H1 (cell line): Measurements from ENCODE around the gene CDPF1. TPM values are rescaled to one million over a fixed set of nuclear protein-coding genes. Genes with fewer than 3 reads are reported as not detected.

Experiments
- CTCF ChIA-PET: fragments of 300-600 bp; sonication (Branson Sonifier 250); formaldehyde crosslinking; loops from one replicate; lab custom pipeline; 2021; ENCODE audit not compliant: partially characterized antibody; lab: Charles Lee
- POLR2A ChIA-PET: fragments of 300-600 bp; sonication (Branson Sonifier 250); formaldehyde crosslinking; loops from one replicate; lab custom pipeline; 2021; ENCODE audit warnings: inconsistent platforms; ENCODE audit not compliant: partially characterized antibody; lab: Charles Lee
- DNase-seq, 2 experiments: peaks; one replicate each; pipeline versions ENCODE4 v3.0.0 to v3.0.0-alpha.2; 2010 to 2022; ENCODE audit warnings: low spot score in 2 of 2, low read depth in 1 of 2, mixed read lengths in 1 of 2
- FAIRE-seq: peaks from 2 replicates; lab custom pipeline; 2011; peaks lifted over from hg19 to GRCh38; lab: Jason Lieb, UNC
- H2AFZ ChIP-seq: 2 replicates; pipeline ENCODE4 v1.8.1; 2012; ENCODE audit warnings: low read length, inconsistent platforms
- H2AK5ac ChIP-seq: 2 replicates; pipeline ENCODE4 v1.6.1; 2013; ENCODE audit warnings: low read depth, low read length
- H2BK120ac ChIP-seq: replicated peaks from 2 replicates; pipeline ENCODE3; 2013; ENCODE audit warnings: low read depth, low read length, inconsistent platforms
- H2BK12ac ChIP-seq: 2 replicates; pipeline ENCODE4 v1.6.1; 2013; ENCODE audit warnings: low read depth, low read length
- H2BK15ac ChIP-seq: 2 replicates; pipeline ENCODE4 v1.6.1; 2013; ENCODE audit warnings: low read length
- H2BK20ac ChIP-seq: 2 replicates; pipeline ENCODE4 v1.6.1; 2013; ENCODE audit warnings: low read length
- H2BK5ac ChIP-seq: 2 replicates; pipeline ENCODE4 v1.6.1; 2013; ENCODE audit warnings: low read depth, low read length
- H3K14ac ChIP-seq: 2 replicates; pipeline ENCODE4 v1.6.1; 2013; ENCODE audit warnings: inconsistent platforms; ENCODE audit not compliant: insufficient read length
- H3K18ac ChIP-seq: 2 replicates; pipeline ENCODE4 v1.6.1; 2013; ENCODE audit warnings: low read length; ENCODE audit errors: extremely low read depth
- H3K23ac ChIP-seq: 2 replicates; pipeline ENCODE4 v1.6.1; 2013; ENCODE audit warnings: inconsistent platforms; ENCODE audit not compliant: insufficient read length
- H3K23me2 ChIP-seq: 2 replicates; pipeline ENCODE4 v1.6.1; 2013; ENCODE audit warnings: low read depth, low read length
- H3K27ac ChIP-seq: 2 replicates; pipeline ENCODE4 v1.6.1; 2011; ENCODE audit warnings: low read depth, low read length, inconsistent platforms
- H3K27me3 ChIP-seq, 4 experiments: replicated peaks in 1 of 4; 1 replicate in 1 of 4; 2 replicates in 3 of 4; pipeline versions ENCODE4 v1.6.1 to v1.8.1; 2011 to 2013; ENCODE audit warnings: low read length in 3 of 4, mild to moderate bottlenecking in 3 of 4, inconsistent platforms in 2 of 4, mixed read lengths in 2 of 4, moderate library complexity in 1 of 4; ENCODE audit not compliant: control insufficient read depth in 3 of 4, insufficient read depth in 3 of 4; ENCODE audit errors: extremely low read depth in 1 of 4
- H3K36me3 ChIP-seq, 4 experiments: 2 replicates each; pipeline versions ENCODE4 v1.6.1 to v1.8.1; 2011 to 2013; ENCODE audit warnings: mild to moderate bottlenecking in 4 of 4, low read length in 3 of 4, moderate library complexity in 2 of 4, control low read depth in 1 of 4, inconsistent platforms in 1 of 4; ENCODE audit not compliant: insufficient read depth in 4 of 4, control insufficient read depth in 2 of 4
- H3K4ac ChIP-seq: replicated peaks from 2 replicates; pipeline ENCODE3; 2013; ENCODE audit warnings: low read length, low read depth, mixed read lengths, inconsistent platforms; ENCODE audit not compliant: insufficient read length
- H3K4me1 ChIP-seq, 4 experiments: replicated peaks in 1 of 4; 1 replicate in 1 of 4; 2 replicates in 3 of 4; pipeline versions ENCODE4 v1.6.1 to v1.8.1; 2011 to 2013; ENCODE audit warnings: low read length in 3 of 4, inconsistent platforms in 2 of 4, mixed read lengths in 1 of 4; ENCODE audit not compliant: insufficient read depth in 4 of 4, control insufficient read depth in 3 of 4
- H3K4me2 ChIP-seq, 2 experiments: 2 replicates each; pipeline versions ENCODE4 v1.6.1 to v1.8.1; 2011 to 2013; ENCODE audit warnings: low read depth in 2 of 2, low read length in 2 of 2, control low read depth in 1 of 2, inconsistent platforms in 1 of 2, mild to moderate bottlenecking in 1 of 2; ENCODE audit not compliant: insufficient read depth in 1 of 2
- H3K4me3 ChIP-seq, 4 experiments: fragments of 200-600, 300-600 bp in 1 of 4; sonication (generic), shearing (Covaris generic), sonication (Bioruptor Twin) in 1 of 4; 2 replicates each; pipeline versions ENCODE4 v1.5.1 to v1.8.1; 2011 to 2016; ENCODE audit warnings: low read length in 4 of 4, low read depth in 3 of 4, control low read depth in 2 of 4, inconsistent platforms in 2 of 4, mild to moderate bottlenecking in 2 of 4, mixed read lengths in 1 of 4, moderate library complexity in 1 of 4; ENCODE audit not compliant: insufficient read depth in 2 of 4; ENCODE audit errors: extremely low read depth in 1 of 4
- H3K56ac ChIP-seq: replicated peaks from 2 replicates; pipeline ENCODE3; 2013; ENCODE audit warnings: low read depth, mild to moderate bottlenecking, mixed read lengths, low read length, inconsistent platforms; ENCODE audit not compliant: insufficient read length
- H3K79me1 ChIP-seq: 2 replicates; pipeline ENCODE4 v1.6.1; 2013; ENCODE audit warnings: low read depth, low read length, control low read depth
- H3K79me2 ChIP-seq, 2 experiments: 2 replicates each; pipeline versions ENCODE4 v1.6.1 to v1.8.1; 2012 to 2013; ENCODE audit warnings: low read length in 2 of 2, mild to moderate bottlenecking in 2 of 2, inconsistent platforms in 1 of 2; ENCODE audit not compliant: insufficient read depth in 2 of 2, control insufficient read depth in 1 of 2
- H3K9ac ChIP-seq, 4 experiments: replicated peaks in 1 of 4; 1 replicate in 1 of 4; 2 replicates in 3 of 4; pipeline versions ENCODE4 v1.6.1 to v1.8.1; 2011 to 2013; ENCODE audit warnings: low read depth in 3 of 4, low read length in 3 of 4, control low read depth in 2 of 4, mild to moderate bottlenecking in 2 of 4, moderate library complexity in 2 of 4, inconsistent platforms in 1 of 4; ENCODE audit errors: extremely low read depth in 1 of 4
- H3K9me3 ChIP-seq, 2 experiments: 2 replicates each; pipeline versions ENCODE4 v1.6.1 to v1.8.1; 2012 to 2013; ENCODE audit warnings: mild to moderate bottlenecking in 2 of 2, moderate library complexity in 2 of 2, control low read depth in 1 of 2, inconsistent platforms in 1 of 2, low read depth in 1 of 2, low read length in 1 of 2, mixed read lengths in 1 of 2; ENCODE audit not compliant: insufficient read depth in 2 of 2
- H4K20me1 ChIP-seq, 2 experiments: replicated peaks in 1 of 2; 2 replicates each; pipeline versions ENCODE3 to v1.8.1; 2011 to 2013; ENCODE audit warnings: inconsistent platforms in 2 of 2, low read length in 2 of 2, mild to moderate bottlenecking in 1 of 2; ENCODE audit not compliant: insufficient read depth in 2 of 2, control insufficient read depth in 1 of 2
- H4K5ac ChIP-seq: 2 replicates; pipeline ENCODE4 v1.6.1; 2013; ENCODE audit warnings: low read length, low read depth, mixed read lengths, inconsistent platforms; ENCODE audit not compliant: insufficient read length
- H4K8ac ChIP-seq: 2 replicates; pipeline ENCODE4 v1.8.0; 2013; ENCODE audit warnings: mild to moderate bottlenecking, moderate library complexity, low read length, inconsistent platforms; ENCODE audit not compliant: insufficient read depth; ENCODE audit errors: extremely low read depth
- H4K91ac ChIP-seq: replicated peaks from 2 replicates; pipeline ENCODE3; 2013; ENCODE audit warnings: low read length, mixed read lengths, inconsistent platforms; ENCODE audit not compliant: insufficient read length
- ASH2L ChIP-seq: fragments of 200-600, 300-600 bp; sonication (generic); IDR thresholded peaks from one replicate; pipeline ENCODE4 v1.7.1; 2017; ENCODE audit warnings: low read length
- CBX5 ChIP-seq: fragments of 300-800, 300-1000 bp; sonication (generic); IDR thresholded peaks from 2 replicates; pipeline ENCODE4 v1.7.1; 2016; ENCODE audit warnings: antibody characterized with exemption, low read length, low read depth
- EP300 ChIP-seq, 2 experiments: IDR thresholded peaks; 1 replicate in 1 of 2; 2 replicates in 1 of 2; pipeline ENCODE4 v1.6.1; 2011 to 2012; ENCODE audit warnings: low read depth in 2 of 2, low read length in 2 of 2, mild to moderate bottlenecking in 2 of 2, borderline replicate concordance in 1 of 2, inconsistent platforms in 1 of 2, moderate library complexity in 1 of 2
- EZH2 ChIP-seq: fragments of 200-600 bp; sonication (generic); IDR thresholded peaks from 2 replicates; pipeline ENCODE4 v1.7.1; 2012; ENCODE audit warnings: low read depth, mild to moderate bottlenecking, moderate library complexity, low read length, inconsistent platforms; ENCODE audit not compliant: severe bottlenecking
- GTF2F1 ChIP-seq: IDR thresholded peaks from 2 replicates; pipeline ENCODE4 v1.6.1; 2012; ENCODE audit warnings: low read depth, low read length, improper control_type of control experiment, borderline replicate concordance
- HDAC6 ChIP-seq: IDR thresholded peaks from one replicate; pipeline ENCODE4 v1.7.1; 2012; ENCODE audit warnings: low read depth, mild to moderate bottlenecking, inconsistent platforms, low read length, moderate library complexity
- KDM5A ChIP-seq: fragments of 200-600 bp; IDR thresholded peaks from 2 replicates; pipeline ENCODE4 v1.7.1; 2012; ENCODE audit warnings: mild to moderate bottlenecking, low read length, inconsistent platforms, mixed read lengths
- NANOG ChIP-seq: IDR thresholded peaks from 2 replicates; pipeline ENCODE4 v1.6.1; 2011; ENCODE audit warnings: low read length, low read depth, mild to moderate bottlenecking, inconsistent platforms; ENCODE audit not compliant: insufficient read depth, poor library complexity, severe bottlenecking
- NRF1 ChIP-seq: IDR thresholded peaks from 2 replicates; pipeline ENCODE4 v1.6.1; 2011; ENCODE audit warnings: mild to moderate bottlenecking, low read depth, low read length, improper control_type of control experiment
- SP1 ChIP-seq: IDR thresholded peaks from 2 replicates; pipeline ENCODE4 v1.6.1; 2011; ENCODE audit warnings: low read depth, low read length
- SUZ12 ChIP-seq: fragments of 200-600 bp; sonication (generic); IDR thresholded peaks from 2 replicates; pipeline ENCODE4 v1.6.1; 2012; ENCODE audit warnings: mild to moderate bottlenecking, inconsistent platforms, low read length, moderate library complexity, mixed read lengths
- TBP ChIP-seq: IDR thresholded peaks from 2 replicates; pipeline ENCODE4 v1.6.1; 2011; ENCODE audit warnings: low read depth, low read length, improper control_type of control experiment
- YY1 ChIP-seq: IDR thresholded peaks from 2 replicates; pipeline ENCODE4 v1.6.1; 2011; ENCODE audit warnings: low read depth, mild to moderate bottlenecking, low read length
- WGBS, 2 experiments: shearing (Covaris generic) in 1 of 2; methylation state at CpG; one replicate each; pipeline versions ENCODE4 v1.1.6 to v1.1.7; 2013 to 2015; ENCODE audit warnings: low lambda C conversion rate in 2 of 2, mixed read lengths in 2 of 2, inconsistent platforms in 1 of 2, low coverage in 1 of 2, missing lambda C conversion rate in 1 of 2; ENCODE audit not compliant: insufficient replicate concordance in 2 of 2, insufficient coverage in 1 of 2, insufficient read length in 1 of 2; ENCODE audit errors: extremely low coverage in 1 of 2, missing lambda C conversion rate in 1 of 2; 5-methylcytosine and 5-hydroxymethylcytosine counted together
- polyA plus RNA-seq, 7 experiments: library from polyadenylated mRNA; depleted of rRNA in 3 of 7; stranded (reverse) in 5 of 7; unstranded in 2 of 7; fragments of >200 nt in 5 of 7; fragments of 200-250 nt in 2 of 7; gene quantifications; 1 replicate in 5 of 7; 2 replicates in 1 of 7; 4 replicates in 1 of 7; pipeline versions ENCODE4 v1.2.1 to v1.2.3, GENCODE V29; 2011 to 2013; ENCODE audit warnings: missing spikeins in 2 of 7, mixed read lengths in 2 of 7
- total RNA-seq: library from RNA; stranded (reverse); fragmentation: NEBNext Ultra II Directional; extraction: Animal tissue kit (Norgen Biotek cat#: 25700); gene quantifications from 2 replicates; pipeline ENCODE4 v1.2.1, GENCODE V29; 2021

Gene CDPF1
- total and polyA plus RNA-seq, 2 of the 8 experiments (the other 6 are each of a cell fraction or from before 2014, with no cell fraction given): 9.7 to 13.7 TPM

DNA sequence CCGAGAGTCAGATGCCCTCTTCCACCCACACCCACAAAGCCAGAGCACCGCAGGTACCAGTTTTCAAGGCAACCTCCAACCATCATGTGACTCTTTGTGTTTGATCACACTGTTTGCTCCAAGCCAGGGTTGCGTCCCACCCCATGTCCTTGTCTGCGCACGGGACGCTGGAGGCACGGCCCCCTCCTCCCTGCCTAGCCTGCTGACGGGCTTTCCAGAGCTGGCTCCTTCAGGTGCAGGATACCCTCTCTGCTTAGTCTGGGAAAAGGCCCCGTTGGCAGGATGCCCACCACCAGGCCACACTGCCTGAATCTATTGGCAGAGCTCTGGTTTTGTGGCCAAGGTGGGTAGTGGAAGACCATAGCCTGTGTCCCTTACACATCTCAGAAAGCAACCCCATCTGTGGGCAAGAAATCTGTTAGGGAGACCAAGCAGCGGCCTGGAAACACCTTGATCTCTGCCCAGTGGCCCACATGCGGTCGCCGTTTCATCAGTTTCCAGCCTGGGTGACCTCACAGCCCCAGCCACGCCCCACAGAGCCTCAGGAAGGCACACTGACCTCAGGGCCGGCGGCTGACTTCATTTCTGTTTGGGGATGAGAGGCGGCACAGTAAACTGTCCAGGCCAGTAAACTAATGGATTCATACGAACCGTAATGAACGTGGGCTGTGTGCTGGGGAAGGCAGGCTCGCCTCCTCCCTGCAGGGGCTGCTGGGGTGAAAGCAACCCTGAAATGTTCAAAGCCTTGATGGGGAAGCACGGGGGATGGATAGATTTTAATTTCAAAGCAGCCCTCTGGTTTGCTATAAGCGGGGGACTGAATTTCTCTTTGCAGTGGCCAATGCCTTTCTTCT, 25.8 kb downstream of the CDPF1 start:
- no peak overlapping the region for H3K4me2 ChIP-seq
- no peak overlapping the region; the same call in 1 of the 2 replicates for H2BK12ac ChIP-seq
- H3K27me3 ChIP-seq: no peaks in the 10 kb centered on the region
- no peak overlapping the region for H3K27ac ChIP-seq
- no peak overlapping the region for H3K18ac ChIP-seq
- no peaks in the 10 kb centered on the region; a peak in 2 of 7 replicates for H3K4me1 ChIP-seq
- DNase-seq: no peak
- H3K56ac ChIP-seq: no peak overlapping the region
- ChIA-PET CTCF (no interaction called here), POLR2A (no interaction called here)
- H3K9me3 ChIP-seq: no peaks in the 10 kb centered on the region
- H4K20me1 ChIP-seq: peaks cover 0 to 7% of the 10 kb centered on the region in 2 experiments
- no peak overlapping the region for H3K4me3 ChIP-seq
- no peaks in the 10 kb centered on the region for H3K79me2 ChIP-seq
- no peak overlapping the region for H3K9ac ChIP-seq
- H3K79me1 ChIP-seq: no peaks in the 10 kb centered on the region; the same call in 1 of the 2 replicates
- H3K4ac ChIP-seq: peak overlapping the region; percentile 53
- H2BK5ac ChIP-seq: no peak overlapping the region
- H3K14ac ChIP-seq: no peak overlapping the region
- H4K5ac ChIP-seq: no peak overlapping the region
- no peak overlapping the region for H2AK5ac ChIP-seq
- no peaks in the 10 kb centered on the region for H3K23me2 ChIP-seq
- H3K36me3 ChIP-seq: no peaks in the 10 kb centered on the region
- H2BK15ac ChIP-seq: no peak overlapping the region
- FAIRE-seq: no peak
- no peak overlapping the region for H2BK120ac ChIP-seq
- no peak overlapping the region for H3K23ac ChIP-seq
- peak overlapping the region; percentile 68; the same call in 1 of the 2 replicates for H4K8ac ChIP-seq
- H2BK20ac ChIP-seq: no peak overlapping the region
- no peak overlapping the region for H4K91ac ChIP-seq
- no peak overlapping the region for H2AFZ ChIP-seq
- WGBS, 2 experiments: 91% methylated on average over 23 of the region's 23 CpGs; no CpG with 5 or more reads in 1 of the 2 experiments
- TF ChIP-seq GTF2F1 (no peak), SUZ12 (no peak), SP1 (no peak), NRF1 (no peak), TBP (no peak), EP300 (IDR thresholded peaks at IDR 0.05; ENCODE audit: borderline replicate concordance in 1 of 2, low read depth in 2 of 2, low read length in 2 of 2) (no peak), YY1 (no peak), ASH2L (no peak), HDAC6 (no peak), NANOG (no peak), EZH2 (no peak), CBX5 (no peak), KDM5A (no peak)
